PC-3 (cell line): Measurements from ENCODE around the gene ACAD10. TPM values are rescaled to one million over a fixed set of nuclear protein-coding genes. Genes with fewer than 3 reads are reported as not detected.

Source experiments
- ATAC-seq: fragments of 200-7000 bp; cut with Tn5 transposase; 2 replicates; pipeline ENCODE4 v1.9.1; 2020; ENCODE audit warnings: mild to moderate bottlenecking, moderate library complexity
- BruUV-seq: library from RNA; stranded (reverse); fragments of 400-500 nt; replicated peaks from 2 replicates; lab custom pipeline; 2021; lab: Mats Ljungman, UMichigan
- CTCF ChIA-PET: fragments of 300-600 bp; sonication (Branson Sonifier 250); formaldehyde crosslinking; loops from one replicate; lab custom pipeline; 2022; ENCODE audit warnings: antibody characterized with exemption; lab: Charles Lee
- POLR2A ChIA-PET: fragments of 300-600 bp; sonication (Branson Sonifier 250); formaldehyde crosslinking; loops from one replicate; lab custom pipeline; 2022; ENCODE audit warnings: antibody characterized with exemption; ENCODE audit not compliant: unreplicated experiment; lab: Charles Lee
- DNase-seq: peaks from one replicate; pipeline ENCODE4 v3.0.0-alpha.2; 2015
- H2AFZ ChIP-seq: fragments of 300-600 bp; sonication (generic); 2 replicates; pipeline ENCODE4 v1.6.0; 2016; ENCODE audit warnings: antibody characterized with exemption, low read length
- H3F3A ChIP-seq: fragments of 300-600 bp; sonication (generic); one replicate; pipeline ENCODE4 v1.6.0; 2017; ENCODE audit warnings: antibody characterized with exemption, low read length, control low read depth, mild to moderate bottlenecking; ENCODE audit not compliant: unreplicated experiment
- H3K27ac ChIP-seq: fragments of 300-600 bp; sonication (generic); 2 replicates; pipeline ENCODE4 v1.5.1; 2016; ENCODE audit warnings: mild to moderate bottlenecking, low read length
- H3K27me3 ChIP-seq: fragments of 300-600 bp; sonication (generic); 2 replicates; pipeline ENCODE4 v1.6.1; 2016; ENCODE audit warnings: low read length, mixed read lengths
- H3K36me3 ChIP-seq: fragments of 300-600 bp; sonication (generic); 2 replicates; pipeline ENCODE4 v1.6.1; 2016; ENCODE audit warnings: low read depth, mixed run types, low read length, mixed read lengths
- H3K4me1 ChIP-seq: fragments of 300-600 bp; sonication (generic); 2 replicates; pipeline ENCODE4 v1.5.1; 2016; ENCODE audit warnings: low read length; ENCODE audit not compliant: insufficient read depth
- H3K4me2 ChIP-seq: fragments of 300-600 bp; sonication (generic); 2 replicates; pipeline ENCODE4 v1.6.0; 2016; ENCODE audit warnings: low read length
- H3K4me3 ChIP-seq: fragments of 300-600 bp; sonication (generic); 2 replicates; pipeline ENCODE4 v1.5.1; 2016; ENCODE audit warnings: mild to moderate bottlenecking, low read length, mixed read lengths
- H3K79me2 ChIP-seq: fragments of 300-600 bp; sonication (generic); 2 replicates; pipeline ENCODE4 v1.6.1; 2017; ENCODE audit warnings: low read length, mixed read lengths
- H3K9ac ChIP-seq: fragments of 300-600 bp; sonication (generic); 2 replicates; pipeline ENCODE4 v1.6.0; 2016; ENCODE audit warnings: mild to moderate bottlenecking, low read length
- H3K9me2 ChIP-seq: fragments of 300-600 bp; sonication (generic); replicated peaks from 2 replicates; pipeline ENCODE4 v1.6.1; 2016; ENCODE audit warnings: mixed run types, low read length, mixed read lengths
- H3K9me3 ChIP-seq: fragments of 300-600 bp; sonication (generic); 2 replicates; pipeline ENCODE4 v1.6.1; 2016; ENCODE audit warnings: low read length, mixed read lengths
- H4K20me1 ChIP-seq: fragments of 300-600 bp; sonication (generic); 2 replicates; pipeline ENCODE4 v1.6.1; 2016; ENCODE audit warnings: low read length, mixed read lengths
- CTCF ChIP-seq: fragments of 300-600 bp; sonication (generic); conservative IDR thresholded peaks from 2 replicates; pipeline ENCODE4 v1.5.1; 2017; ENCODE audit warnings: antibody characterized with exemption, low read depth, mild to moderate bottlenecking, low read length
- EZH2 ChIP-seq: fragments of 300-600 bp; sonication (generic); IDR thresholded peaks from one replicate; pipeline ENCODE4 v1.6.1; 2017; ENCODE audit warnings: antibody characterized with exemption, mild to moderate bottlenecking, low read length; ENCODE audit not compliant: unreplicated experiment
- EZH2phosphoT487 ChIP-seq: fragments of 300-600 bp; sonication (generic); IDR thresholded peaks from 2 replicates; pipeline ENCODE4 v1.6.1; 2018; ENCODE audit warnings: mild to moderate bottlenecking, antibody characterized with exemption, low read length, borderline replicate concordance
- intact Hi-C: fragments of 100-400 bp; cut with micrococcal nuclease; formaldehyde crosslinking; loops from 2 replicates; pipeline ENCODE4 v1.9.0; 2023
- total RNA-seq: library from RNA; depleted of rRNA; stranded (reverse); fragments of >200 nt; gene quantifications from 2 replicates; pipeline ENCODE4 v1.2.3, GENCODE V29; 2014

The ACAD10 gene
- total RNA-seq, 1 experiment from 2014 or later: 27.4 TPM

GRCh38 chr12:111785651-111786050, 99.8 kb downstream of the ACAD10 start:
- no peak overlapping the region for H3K9ac ChIP-seq
- TF ChIP-seq EZH2 (no peak), CTCF (no peak), EZH2phosphoT487 (no peak)
- DNase-seq (peak; percentile 32), ATAC-seq (peak; percentile 17)
- intact Hi-C loops: no loop called here
- no TSS peak for BruUV-seq
- no peaks in the 10 kb centered on the region for H3K27me3 ChIP-seq
- H3K9me3 ChIP-seq: no peaks in the 10 kb centered on the region
- no peaks in the 10 kb centered on the region for H4K20me1 ChIP-seq
- no peak overlapping the region for H3K27ac ChIP-seq
- H2AFZ ChIP-seq: no peak overlapping the region
- H3K4me3 ChIP-seq: no peak overlapping the region
- H3K4me2 ChIP-seq: no peak overlapping the region
- POLR2A ChIA-PET: no interaction called here
- no peaks in the 10 kb centered on the region for H3K4me1 ChIP-seq
- CTCF ChIA-PET: interaction anchor here (1.0 kb wide), 1 partner anchor 27 kb away, joined by 3 read pairs; no protein-coding TSS in a partner anchor
- H3K9me2 ChIP-seq: no peaks in the 10 kb centered on the region
- H3K36me3 ChIP-seq: no peaks in the 10 kb centered on the region
- H3F3A ChIP-seq: no peaks in the 10 kb centered on the region
- no peaks in the 10 kb centered on the region for H3K79me2 ChIP-seq

GRCh38 chr12:111788178-111788654, 102.4 kb downstream of the ACAD10 start:
- no peaks in the 10 kb centered on the region for H3K27me3 ChIP-seq
- no peaks in the 10 kb centered on the region for H4K20me1 ChIP-seq
- no peaks in the 10 kb centered on the region for H3K9me3 ChIP-seq
- H3K9ac ChIP-seq: no peak overlapping the region
- ChIA-PET POLR2A (no interaction called here), CTCF (no interaction called here)
- H3K79me2 ChIP-seq: no peaks in the 10 kb centered on the region
- ATAC-seq: peak; percentile 57
- no peaks in the 10 kb centered on the region for H3K9me2 ChIP-seq
- BruUV-seq: no TSS peak
- no peak overlapping the region for H3K27ac ChIP-seq
- no peaks in the 10 kb centered on the region for H3K4me1 ChIP-seq
- no peaks in the 10 kb centered on the region for H3F3A ChIP-seq
- intact Hi-C loops: no loop called here
- H2AFZ ChIP-seq: no peak overlapping the region
- H3K4me2 ChIP-seq: no peak overlapping the region
- H3K4me3 ChIP-seq: no peak overlapping the region
- TF ChIP-seq CTCF (peak; percentile 48), EZH2phosphoT487 (no peak)
- peak; percentile 42 for DNase-seq
- no peaks in the 10 kb centered on the region for H3K36me3 ChIP-seq

DNA sequence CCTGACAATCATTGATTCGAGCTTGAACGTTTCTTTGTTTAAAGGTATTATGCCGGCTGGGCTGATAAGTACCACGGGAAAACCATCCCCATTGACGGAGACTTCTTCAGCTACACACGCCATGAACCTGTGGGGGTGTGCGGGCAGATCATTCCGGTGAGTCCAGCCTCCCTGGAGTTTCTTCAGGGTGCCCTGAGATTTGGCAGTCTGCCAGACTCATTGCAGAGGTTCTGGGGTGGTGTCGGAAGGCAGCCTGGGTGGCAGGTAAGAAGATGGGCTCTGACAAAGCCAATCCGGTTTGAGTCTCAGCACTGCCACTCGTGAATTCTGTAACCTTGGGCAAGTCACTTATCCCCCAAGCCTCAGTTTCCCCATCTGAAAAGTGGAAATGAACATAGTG, 103.9 kb downstream of the ACAD10 start:
- no peaks in the 10 kb centered on the region for H4K20me1 ChIP-seq
- H3K36me3 ChIP-seq: no peaks in the 10 kb centered on the region
- ATAC-seq (no peak), DNase-seq (no peak)
- H3K9ac ChIP-seq: no peak overlapping the region
- H3K79me2 ChIP-seq: no peaks in the 10 kb centered on the region
- H2AFZ ChIP-seq: no peak overlapping the region
- H3K4me2 ChIP-seq: no peak overlapping the region
- H3K9me2 ChIP-seq: no peaks in the 10 kb centered on the region
- CTCF ChIA-PET: no interaction called here
- intact Hi-C loops: no loop called here
- H3F3A ChIP-seq: no peaks in the 10 kb centered on the region
- no peak for TF ChIP-seq EZH2
- no peak for TF ChIP-seq CTCF
- no peak for TF ChIP-seq EZH2phosphoT487
- no TSS peak for BruUV-seq
- H3K4me3 ChIP-seq: no peak overlapping the region
- no peaks in the 10 kb centered on the region for H3K27me3 ChIP-seq
- H3K27ac ChIP-seq: no peak overlapping the region
- no peaks in the 10 kb centered on the region for H3K9me3 ChIP-seq
- POLR2A ChIA-PET: no interaction called here
- H3K4me1 ChIP-seq: no peaks in the 10 kb centered on the region
